Thoracic aorta (tissue), 2 donors: ENCODE data around the gene CNN2. TPM values are rescaled to one million over a fixed set of nuclear protein-coding genes. Genes with fewer than 3 reads are reported as not detected.
"Not testable (repeated sequence)": the region's sequence is repeated elsewhere in the genome, so short reads cannot be mapped to it uniquely, and the experiment has no call there.

Source experiments
- ATAC-seq: fragments of 150-250 bp; one replicate; pipeline ENCODE4 v1.8.0; 2017; ENCODE audit warnings: low read depth; ENCODE audit not compliant: insufficient number of reproducible peaks, low FRiP score
- DNase-seq: peaks from one replicate; pipeline ENCODE4 v3.0.0-alpha.2; 2020; ENCODE audit warnings: low spot score
- H3K27ac ChIP-seq, 2 donors: fragments of 200-600 bp; sonication (generic); 1 replicate in 1 of 2; 2 replicates in 1 of 2; pipeline ENCODE4 v1.5.1; 2016; ENCODE audit warnings: mild to moderate bottlenecking in 2 of 2, moderate library complexity in 2 of 2
- H3K27me3 ChIP-seq: fragments of 200-600 bp; sonication (generic); replicated peaks from 2 replicates; pipeline ENCODE4 v1.6.0; 2016; ENCODE audit warnings: mild to moderate bottlenecking; ENCODE audit not compliant: insufficient read depth
- H3K36me3 ChIP-seq: fragments of 200-600 bp; sonication (generic); one replicate; pipeline ENCODE4 v1.5.1; 2016
- H3K4me1 ChIP-seq, 2 donors: fragments of 200-600 bp; sonication (generic); 1 replicate in 1 of 2; 2 replicates in 1 of 2; pipeline versions ENCODE4 v1.5.1 to v1.6.0; 2016; ENCODE audit warnings: low read depth in 2 of 2, mild to moderate bottlenecking in 1 of 2; ENCODE audit not compliant: control insufficient read depth in 1 of 2
- H3K4me3 ChIP-seq: fragments of 200-600 bp; sonication (generic); 2 replicates; pipeline ENCODE4 v1.5.1; 2016; ENCODE audit warnings: mild to moderate bottlenecking
- H3K9me3 ChIP-seq: fragments of 200-600 bp; sonication (generic); 2 replicates; pipeline ENCODE4 v1.5.1; 2016
- CTCF ChIP-seq: fragments of 200-600 bp; sonication (generic); IDR thresholded peaks from one replicate; pipeline ENCODE4 v1.5.1; 2019; ENCODE audit warnings: antibody characterized with exemption
- total RNA-seq, 2 donors: library from RNA; depleted of rRNA; stranded (reverse); fragments of >200 nt; gene quantifications; one replicate each; pipeline versions ENCODE4 v1.1.0 to v1.2.3, GENCODE V29; 2016

The CNN2 gene
- total RNA-seq, 2 donors from 2014 or later: 96.9 to 193 TPM

GRCh38 chr19:1018932-1019615 is 7.3 kb upstream of the CNN2 start:
- Histone ChIP-seq H3K27ac (no peak overlapping the region), H3K36me3 (peaks cover 5% of the 10 kb centered on the region), H3K9me3 (no peaks in the 10 kb centered on the region), H3K4me1 (peaks cover 55 to 65% of the 10 kb centered on the region in 2 donors), H3K4me3 (peak overlapping the region; percentile 84), H3K27me3 (no peaks in the 10 kb centered on the region)
- ATAC-seq (no peak), DNase-seq (no peak)
- no peak for TF ChIP-seq CTCF

- peak overlapping the region; percentile 84 for H3K4me3 ChIP-seq
- no peak overlapping the region for H3K27ac ChIP-seq
- no peaks in the 10 kb centered on the region for H3K9me3 ChIP-seq
- H3K27me3 ChIP-seq: no peaks in the 10 kb centered on the region
- peaks cover 55 to 65% of the 10 kb centered on the region in 2 donors for H3K4me1 ChIP-seq
- DNase-seq (no peak), ATAC-seq (no peak)
- H3K36me3 ChIP-seq: peaks cover under 1% of the 10 kb centered on the region
- no peak for TF ChIP-seq CTCF
Measured at GRCh38 chr19:1019616-1019961, 6.8 kb upstream of the CNN2 start.

GRCh38 chr19:1019980-1020867 is 6.2 kb upstream of the CNN2 start:
- no peaks in the 10 kb centered on the region for H3K36me3 ChIP-seq
- no peak for DNase-seq
- no peaks in the 10 kb centered on the region for H3K27me3 ChIP-seq
- peak overlapping the region; percentile 95 to 99 for H3K27ac ChIP-seq
- no peak for TF ChIP-seq CTCF
- H3K4me3 ChIP-seq: peak overlapping the region; percentile 84
- ATAC-seq: no peak
- H3K9me3 ChIP-seq: no peaks in the 10 kb centered on the region
- H3K4me1 ChIP-seq: peaks cover 55 to 65% of the 10 kb centered on the region in 2 donors

GRCh38 chr19:1020868-1021425 is 5.5 kb upstream of the CNN2 start, which contains the start of gene TMEM259:
TSS of gene TMEM259 (minus strand) at chr19:1021123. CDS start at chr19:1020996, 127 bp downstream.
- no peaks in the 10 kb centered on the region for H3K36me3 ChIP-seq
- ATAC-seq (peak; percentile 75), DNase-seq (peak; percentile 94)
- H3K27ac ChIP-seq: peak within 1 kb of the TSS; percentile 95 to 99
- H3K4me3 ChIP-seq: peak within 1 kb of the TSS; percentile 84
- TF ChIP-seq CTCF: no peak
- no peaks in the 10 kb centered on the region for H3K27me3 ChIP-seq
- no peaks in the 10 kb centered on the region for H3K9me3 ChIP-seq
- H3K4me1 ChIP-seq: peaks cover 55 to 62% of the 10 kb centered on the region in 2 donors

- not testable (repeated sequence) for H3K9me3 ChIP-seq, H3K36me3 ChIP-seq, ATAC-seq, H3K27me3 ChIP-seq, DNase-seq, H3K4me3 ChIP-seq
- Histone ChIP-seq H3K4me1 (peaks cover 27 to 35% of the 10 kb centered on the region in 2 donors), H3K27ac (peak overlapping the region in 1 of 2 donors; percentile 99)
Measured at GRCh38 chr19:1023883-1024188, 2.6 kb upstream of the CNN2 start.

- not testable (repeated sequence) for ATAC-seq, H3K36me3 ChIP-seq, H3K27me3 ChIP-seq, H3K4me3 ChIP-seq, DNase-seq, H3K9me3 ChIP-seq
- peaks cover 21 to 34% of the 10 kb centered on the region in 2 donors for H3K4me1 ChIP-seq
- H3K27ac ChIP-seq: peak overlapping the region in 1 of 2 donors; percentile 100
Measured at GRCh38 chr19:1025080-1025479, 1.3 kb upstream of the CNN2 start.
